Activated naive CD8-positive, alpha-beta T cell treated with anti-CD3 and anti-CD28 coated beads for 36 hours (primary cell): ENCODE measurements around the gene PTPA. TPM values are rescaled to one million over a fixed set of nuclear protein-coding genes. Genes with fewer than 3 reads are reported as not detected.
"Not testable (repeated sequence)": the region's sequence is repeated elsewhere in the genome, so short reads cannot be mapped to it uniquely, and the experiment has no call there.

ENCODE experiments used
- DNase-seq: peaks from one replicate; pipeline ENCODE4 v3.0.0; 2021
- H3K27ac Mint-ChIP-seq: one replicate; pipeline ENCODE4 v1.8.0; 2022; ENCODE audit warnings: mild to moderate bottlenecking, moderate library complexity, mixed read lengths
- H3K27me3 Mint-ChIP-seq: one replicate; pipeline ENCODE4 v1.8.0; 2022; ENCODE audit warnings: mild to moderate bottlenecking, mixed read lengths
- H3K36me3 Mint-ChIP-seq: one replicate; pipeline ENCODE4 v1.8.0; 2021; ENCODE audit warnings: mild to moderate bottlenecking, mixed read lengths
- H3K4me1 Mint-ChIP-seq: one replicate; pipeline ENCODE4 v1.8.0; 2021; ENCODE audit warnings: mixed read lengths
- H3K4me3 Mint-ChIP-seq: one replicate; pipeline ENCODE4 v1.8.0; 2022; ENCODE audit warnings: mild to moderate bottlenecking, moderate library complexity, mixed read lengths
- H3K9me3 Mint-ChIP-seq: one replicate; pipeline ENCODE4 v1.8.0; 2022; ENCODE audit warnings: mixed read lengths
- total RNA-seq, 2 experiments: library from RNA; stranded (reverse); gene quantifications; one replicate each; pipeline ENCODE4 v1.2.3, GENCODE V29; 2021

The PTPA gene
- total RNA-seq, 2 experiments from 2014 or later = 101 to 104 TPM

GRCh38 chr9:129194221-129194620 lies 83.0 kb downstream of the PTPA start:
- peaks cover 7% of the 10 kb centered on the region for H3K9me3 Mint-ChIP-seq
- no peak overlapping the region for H3K27ac Mint-ChIP-seq
- no peak for DNase-seq
- H3K36me3 Mint-ChIP-seq = no peaks in the 10 kb centered on the region
- H3K4me3 Mint-ChIP-seq = no peak overlapping the region
- H3K4me1 Mint-ChIP-seq = no peaks in the 10 kb centered on the region
- peaks cover 17% of the 10 kb centered on the region for H3K27me3 Mint-ChIP-seq

DNA sequence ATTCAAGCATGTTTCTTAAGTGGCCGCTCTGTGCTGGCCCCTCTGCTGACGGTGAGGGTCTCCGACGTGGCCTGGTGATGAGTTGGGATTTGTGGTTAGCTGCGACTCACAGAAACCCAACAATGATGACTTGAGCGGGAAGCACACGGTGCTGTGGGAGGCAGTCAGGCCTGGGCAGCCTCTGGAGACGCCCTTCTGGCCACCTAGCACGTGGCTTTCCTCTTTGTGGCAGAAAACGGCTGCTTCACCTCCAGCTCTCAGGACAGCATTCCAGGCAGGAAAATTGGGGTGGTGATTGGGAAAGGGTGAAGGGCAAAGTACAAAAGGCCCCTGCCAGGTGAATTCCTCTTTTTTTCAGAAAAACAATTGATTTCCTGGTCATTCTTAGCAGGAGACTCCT lies 84.4 kb downstream of the PTPA start:
- Mint-ChIP-seq H3K27ac (no peak overlapping the region), H3K27me3 (peaks cover 17% of the 10 kb centered on the region), H3K4me1 (no peaks in the 10 kb centered on the region), H3K4me3 (no peak overlapping the region), H3K36me3 (no peaks in the 10 kb centered on the region), H3K9me3 (peaks cover 9% of the 10 kb centered on the region)
- DNase-seq = no peak

- not testable (repeated sequence) for DNase-seq, H3K4me1 Mint-ChIP-seq, H3K9me3 Mint-ChIP-seq, H3K27ac Mint-ChIP-seq, H3K36me3 Mint-ChIP-seq, H3K4me3 Mint-ChIP-seq
- peaks cover 17% of the 10 kb centered on the region for H3K27me3 Mint-ChIP-seq
Measured at GRCh38 chr9:129197045-129197444, 85.8 kb downstream of the PTPA start.

- Mint-ChIP-seq H3K36me3 (no peaks in the 10 kb centered on the region), H3K4me1 (no peaks in the 10 kb centered on the region)
Measured at GRCh38 chr9:129197978-129198318, 86.7 kb downstream of the PTPA start.

More at GRCh38 chr9:129197978-129198318, 86.7 kb downstream of the PTPA start:
- Mint-ChIP-seq H3K4me3 (no peak overlapping the region), H3K9me3 (peaks cover 2% of the 10 kb centered on the region), H3K27ac (no peak overlapping the region), H3K27me3 (peaks cover 17% of the 10 kb centered on the region)
- no peak for DNase-seq

Other genes with a start within 250 kb of the PTPA start
- 1 to 10 TPM; 7.4 to 9.4 TPM for gene KYAT1, start 229.5 kb upstream of the PTPA start, total RNA-seq
- gene LRRC8A, start 229.3 kb upstream of the PTPA start, total RNA-seq = 10 to 100 TPM; 19.9 to 20.3 TPM
- gene PHYHD1, start 190.4 kb upstream of the PTPA start, total RNA-seq = under 1 TPM; 0.49 to 0.52 TPM
- gene DOLK, start 163.8 kb upstream of the PTPA start, total RNA-seq = 10 to 100 TPM; 10.1 to 11.3 TPM
- 100 to 1,000 TPM; 128 to 130 TPM for gene NUP188, start 163.7 kb upstream of the PTPA start, total RNA-seq
- 10 to 100 TPM; 42.9 to 46.3 TPM for gene SH3GLB2, start 83.1 kb upstream of the PTPA start, total RNA-seq
- gene MIGA2, start 74.8 kb upstream of the PTPA start, total RNA-seq = 10 to 100 TPM; 26.2 to 29.0 TPM
- gene DOLPP1, start 30.3 kb upstream of the PTPA start, total RNA-seq = 10 to 100 TPM; 17.7 to 20.8 TPM
- 1 to 10 TPM; 7.3 to 7.9 TPM for gene CRAT, start 622 bp upstream of the PTPA start, total RNA-seq
- gene IER5L, start 66.8 kb downstream of the PTPA start, total RNA-seq = 1 to 10 TPM; 1.1 to 1.2 TPM